Sigmoid colon (tissue), 7 donors: ENCODE data around the gene BATF3. TPM values are rescaled to one million over a fixed set of nuclear protein-coding genes. Genes with fewer than 3 reads are reported as not detected.

ENCODE experiments used
- DNase-seq: peaks from one replicate; pipeline ENCODE4 v3.0.0-alpha.2; 2019
- H3K27ac ChIP-seq, 4 donors: fragments of 200-600 bp; sonication (generic); one replicate each; pipeline ENCODE4 v1.5.1; 2016 to 2019; ENCODE audit warnings: mild to moderate bottlenecking in 1 of 4
- H3K27me3 ChIP-seq, 3 donors: fragments of 200-600 bp; sonication (generic); one replicate each; pipeline ENCODE4 v1.5.1; 2019; ENCODE audit warnings: mild to moderate bottlenecking in 1 of 3
- H3K36me3 ChIP-seq, 4 donors: fragments of 200-600 bp; sonication (generic); one replicate each; pipeline ENCODE4 v1.5.1; 2016 to 2019
- H3K4me1 ChIP-seq, 4 donors: fragments of 200-600 bp; sonication (generic); one replicate each; pipeline ENCODE4 v1.5.1; 2017 to 2019
- H3K4me3 ChIP-seq, 4 donors: fragments of 200-600 bp; sonication (generic); one replicate each; pipeline ENCODE4 v1.5.1; 2017 to 2019; ENCODE audit warnings: mild to moderate bottlenecking in 2 of 4, moderate library complexity in 1 of 4
- H3K9me3 ChIP-seq, 4 donors: fragments of 200-600 bp in 3 of 4; sonication (generic) in 3 of 4; one replicate each; pipeline versions ENCODE4 v1.5.1 to v1.6.1; 2013 to 2019
- CTCF ChIP-seq, 4 experiments: fragments of 450-650 bp in 3 of 4; fragments of 200-600 bp in 1 of 4; IDR thresholded peaks; one replicate each; pipeline ENCODE4 v1.5.1; 2016 to 2019; ENCODE audit warnings: antibody characterized with exemption in 4 of 4, mild to moderate bottlenecking in 3 of 4, moderate library complexity in 2 of 4
- EP300 ChIP-seq, 4 donors: sonication (generic); formaldehyde crosslinking; IDR thresholded peaks; one replicate each; pipeline ENCODE4 v1.6.1; 2017; ENCODE audit warnings: antibody characterized with exemption in 4 of 4
- POLR2A ChIP-seq, 2 donors: fragments of 450-650 bp; IDR thresholded peaks; one replicate each; pipeline ENCODE4 v1.6.1; 2016; ENCODE audit warnings: antibody characterized with exemption in 2 of 2, mild to moderate bottlenecking in 2 of 2, moderate library complexity in 2 of 2
- POLR2AphosphoS5 ChIP-seq, 4 donors: sonication (generic); formaldehyde crosslinking; IDR thresholded peaks; one replicate each; pipeline ENCODE4 v1.6.1; 2017; ENCODE audit warnings: antibody characterized with exemption in 4 of 4
- WGBS, 2 donors: extraction: QIAGEN DNeasy Blood & Tissue Kit; methylation state at CpG; one replicate each; pipeline ENCODE4 v1.1.7; 2013; 5-methylcytosine and 5-hydroxymethylcytosine counted together
- intact Hi-C: fragments of 100-400 bp; cut with DNase I; formaldehyde crosslinking; loops from one replicate; pipeline ENCODE4 v1.15.1; 2023
- polyA plus RNA-seq, 3 donors: library from polyadenylated mRNA; stranded (reverse); fragments of 200-250 nt; gene quantifications; one replicate each; pipeline ENCODE4 v1.2.3, GENCODE V29; 2013
- total RNA-seq, 4 donors: library from RNA; depleted of rRNA; stranded (reverse); fragments of >200 nt; gene quantifications; one replicate each; pipeline ENCODE4 v1.1.0, GENCODE V29; 2016
- donor health status: healthy with polysubstance abuse.
- donor health status: Bipolar disorder and iron deficiency.
- donor health status: healthy.

The BATF3 gene
- total and polyA plus RNA-seq, 7 donors = 1.8 to 10.0 (median 3.3) TPM

DNA sequence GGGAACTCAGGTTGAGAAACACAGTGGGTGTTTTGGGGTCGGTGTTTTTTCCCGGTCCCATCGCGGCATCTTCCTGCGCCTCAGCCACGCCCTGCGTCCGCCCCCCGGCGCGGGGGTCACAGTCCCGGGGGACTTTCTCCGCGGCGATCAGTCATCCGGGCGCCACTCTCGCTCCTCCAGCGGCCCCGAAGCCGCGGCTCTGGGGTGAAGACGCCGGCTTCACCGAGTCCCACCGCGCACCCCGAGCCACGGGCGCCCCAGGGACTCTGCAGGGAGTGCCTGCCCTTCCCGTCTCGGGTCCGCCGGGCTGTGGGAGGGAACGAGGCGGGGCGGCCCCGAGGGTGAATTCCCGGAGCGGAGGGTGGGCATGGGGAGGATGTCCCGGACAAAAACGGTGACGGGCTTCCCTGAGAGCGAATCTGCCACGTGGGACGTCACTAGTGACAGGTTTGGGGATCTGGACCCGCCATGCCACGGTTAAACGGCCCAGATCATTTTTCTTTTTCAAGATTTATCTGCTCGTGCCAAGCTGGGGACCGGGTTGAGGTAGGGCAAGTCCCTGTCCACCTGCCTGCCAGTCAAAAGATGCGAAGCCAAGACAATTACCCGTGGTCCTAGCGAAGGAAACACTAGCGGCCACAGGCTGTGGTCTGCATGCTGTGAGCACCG lies 717 bp upstream of the BATF3 start:
- intact Hi-C loops = loop anchor here (2.0 kb wide), 1 partner anchor 36 kb away; no protein-coding TSS in a partner anchor
- 1% methylated on average over 56 of the region's 56 CpGs for WGBS, 2 donors
- TF ChIP-seq POLR2A (IDR thresholded peaks at IDR 0.05) = no peak
- peak in 2 of 4 donors; percentile 35 to 40 for TF ChIP-seq POLR2AphosphoS5 (IDR thresholded peaks at IDR 0.05)
- peaks cover 0 to 30% (median 24%) of the 10 kb centered on the region in 4 donors for H3K4me1 ChIP-seq
- peak; percentile 75 for DNase-seq
- peak overlapping the region; percentile 45 to 65 (median 55) for H3K4me3 ChIP-seq
- no peaks in the 10 kb centered on the region for H3K9me3 ChIP-seq
- no peaks in the 10 kb centered on the region for H3K27me3 ChIP-seq
- H3K36me3 ChIP-seq = no peaks in the 10 kb centered on the region
- H3K27ac ChIP-seq = peak overlapping the region; percentile 60 to 75 (median 72)

DNA sequence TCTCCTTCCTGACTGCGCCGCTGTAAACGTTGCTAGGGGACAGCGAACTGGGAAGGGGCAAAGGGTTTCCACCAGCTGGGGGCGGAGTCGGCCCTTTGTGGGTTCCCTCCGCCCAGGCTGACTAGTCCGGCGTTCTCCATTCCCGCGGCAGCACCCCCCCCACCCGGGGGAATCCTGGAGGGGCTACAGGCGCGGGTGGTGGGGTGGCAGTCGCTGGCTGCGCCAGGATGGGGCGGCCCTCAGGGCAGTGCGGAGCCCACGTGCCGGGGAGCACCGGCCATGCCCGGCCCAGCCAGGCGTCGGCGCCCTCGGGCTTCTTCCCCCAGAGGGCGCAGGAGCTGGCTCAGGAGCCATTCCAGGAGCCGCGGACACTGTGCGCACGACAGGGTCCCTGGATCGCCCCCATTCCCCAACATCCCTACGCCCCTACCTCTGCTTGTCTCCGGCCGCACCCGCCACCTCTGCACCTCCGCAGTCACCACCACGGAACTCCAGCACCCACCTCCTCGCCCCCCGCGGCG lies 476 bp downstream of the BATF3 start:
- Histone ChIP-seq H3K36me3 (no peaks in the 10 kb centered on the region), H3K4me3 (peak overlapping the region; percentile 45 to 65 (median 55)), H3K27ac (peak overlapping the region; percentile 48 to 73 (median 66)), H3K9me3 (no peaks in the 10 kb centered on the region), H3K27me3 (peaks cover 0 to 6% (median 0%) of the 10 kb centered on the region in 3 donors), H3K4me1 (peaks cover 0 to 30% (median 24%) of the 10 kb centered on the region in 4 donors)
- TF ChIP-seq CTCF (IDR thresholded peaks at IDR 0.05) = peak in 2 of 4 experiments; percentile 40 to 48
- TF ChIP-seq EP300 (IDR thresholded peaks at IDR 0.05) = no peak
- no peak for TF ChIP-seq POLR2AphosphoS5 (IDR thresholded peaks at IDR 0.05)
- TF ChIP-seq POLR2A (IDR thresholded peaks at IDR 0.05) = no peak
- intact Hi-C loops = no loop called here
- 1% methylated on average over 42 of the region's 42 CpGs for WGBS, 2 donors
- DNase-seq = peak; percentile 69

DNA sequence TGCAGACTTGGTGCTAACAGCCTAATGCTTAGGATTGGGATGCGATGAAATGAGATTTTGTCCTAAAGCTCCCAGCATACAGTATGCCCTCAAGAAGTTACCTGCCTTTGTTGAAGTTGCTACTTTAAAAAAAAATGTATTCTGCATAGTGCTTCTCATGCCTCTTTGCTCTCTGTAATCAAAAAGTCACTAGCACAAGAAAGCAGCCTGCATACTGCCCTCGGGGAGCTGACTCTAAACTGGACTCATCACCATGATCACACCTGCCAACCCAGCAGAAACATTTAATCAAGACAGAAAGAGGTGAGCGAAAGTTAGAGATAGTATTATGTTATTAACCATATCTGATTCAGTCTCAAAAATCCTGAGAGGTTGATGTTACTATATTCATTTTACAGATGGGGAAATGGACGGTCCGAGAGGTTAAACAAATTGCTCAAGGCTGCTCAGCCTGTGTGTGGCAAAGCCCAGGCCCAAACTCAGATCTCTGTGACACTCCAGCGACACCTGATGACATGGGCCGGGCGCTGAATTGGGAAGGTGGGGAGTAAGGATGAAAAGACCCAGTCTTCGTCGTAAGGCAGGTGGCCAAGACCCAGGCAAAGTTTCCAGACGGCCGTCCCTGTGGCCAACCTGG lies 1.1 kb downstream of the BATF3 start:
- no peaks in the 10 kb centered on the region for H3K36me3 ChIP-seq
- H3K9me3 ChIP-seq = no peaks in the 10 kb centered on the region
- H3K27me3 ChIP-seq = peaks cover 0 to 12% (median 0%) of the 10 kb centered on the region in 3 donors
- TF ChIP-seq POLR2AphosphoS5 (IDR thresholded peaks at IDR 0.05) = no peak
- TF ChIP-seq POLR2A (IDR thresholded peaks at IDR 0.05) = no peak
- TF ChIP-seq EP300 (IDR thresholded peaks at IDR 0.05) = no peak
- no peak for TF ChIP-seq CTCF (IDR thresholded peaks at IDR 0.05)
- intact Hi-C loops = no loop called here
- 17 to 31% methylated on average over 12 of the region's 12 CpGs for WGBS, 2 donors
- peaks cover 0 to 30% (median 24%) of the 10 kb centered on the region in 4 donors for H3K4me1 ChIP-seq
- H3K27ac ChIP-seq = no peak overlapping the region
- no peak for DNase-seq
- H3K4me3 ChIP-seq = peak overlapping the region in 3 of 4 donors; percentile 50 to 65 (median 60)

GRCh38 chr1:212696721-212697331 lies 2.8 kb downstream of the BATF3 start:
- no peak for TF ChIP-seq CTCF (IDR thresholded peaks at IDR 0.05)
- no peak for TF ChIP-seq EP300 (IDR thresholded peaks at IDR 0.05)
- no peak for TF ChIP-seq POLR2A (IDR thresholded peaks at IDR 0.05)
- no peak for TF ChIP-seq POLR2AphosphoS5 (IDR thresholded peaks at IDR 0.05)
- Histone ChIP-seq H3K27ac (no peak overlapping the region), H3K27me3 (peaks cover 0 to 23% (median 6%) of the 10 kb centered on the region in 3 donors), H3K4me3 (no peak overlapping the region), H3K36me3 (no peaks in the 10 kb centered on the region), H3K9me3 (no peaks in the 10 kb centered on the region), H3K4me1 (peaks cover 0 to 30% (median 24%) of the 10 kb centered on the region in 4 donors)
- 68 to 86% methylated on average over 13 of the region's 13 CpGs for WGBS, 2 donors
- no peak for DNase-seq
- intact Hi-C loops = no loop called here
